B cell (primary cell): ENCODE data around the gene F12. TPM values are rescaled to one million over a fixed set of nuclear protein-coding genes. Genes with fewer than 3 reads are reported as not detected.

Source experiments
- ATAC-seq: fragments of 200-7000 bp; cut with Tn5 transposase; one replicate; pipeline ENCODE4 v1.10.0; 2021; ENCODE audit warnings: low read depth, mild to moderate bottlenecking, moderate number of reproducible peaks, moderate library complexity
- CTCF ChIA-PET: fragments of 350-600 bp; sonication (Branson Sonifier 250); formaldehyde crosslinking; loops from one replicate; lab custom pipeline; 2021; ENCODE audit warnings: antibody characterized with exemption, inconsistent platforms; lab: Charles Lee
- POLR2A ChIA-PET: fragments of 350-600 bp; sonication (Branson Sonifier 250); formaldehyde crosslinking; loops from one replicate; lab custom pipeline; 2021; ENCODE audit warnings: antibody characterized with exemption; lab: Charles Lee
- DNase-seq: peaks from one replicate; pipeline ENCODE4 v3.0.0; 2013
- H2AFZ ChIP-seq: 2 replicates; pipeline ENCODE4 v1.6.1; 2012; ENCODE audit warnings: mild to moderate bottlenecking, low read depth, low read length; ENCODE audit not compliant: insufficient read depth, poor library complexity, severe bottlenecking
- H3K27ac ChIP-seq, 2 donors: 1 replicate in 1 of 2; 2 replicates in 1 of 2; pipeline ENCODE4 v1.5.1; 2012 to 2013; ENCODE audit warnings: low read length in 2 of 2, mild to moderate bottlenecking in 2 of 2, moderate library complexity in 1 of 2
- H3K27me3 ChIP-seq, 4 experiments: fragments of 200-600 bp in 1 of 4; sonication (generic) in 1 of 4; replicated peaks in 1 of 4; 1 replicate in 2 of 4; 2 replicates in 2 of 4; pipeline versions ENCODE4 v1.6.1 to v1.7.0; 2013 to 2016; ENCODE audit warnings: low read length in 3 of 4, mild to moderate bottlenecking in 2 of 4, mixed read lengths in 1 of 4, moderate library complexity in 1 of 4; ENCODE audit not compliant: insufficient read depth in 4 of 4, control insufficient read depth in 3 of 4; ENCODE audit errors: control extremely low read depth in 1 of 4
- H3K36me3 ChIP-seq, 2 experiments: replicated peaks in 1 of 2; 1 replicate in 1 of 2; 2 replicates in 1 of 2; pipeline versions ENCODE4 v1.6.1 to v1.7.1; 2013; ENCODE audit warnings: low read length in 1 of 2; ENCODE audit not compliant: insufficient read depth in 2 of 2, control insufficient read depth in 1 of 2; ENCODE audit errors: control extremely low read depth in 1 of 2, extremely low read depth in 1 of 2
- H3K4me1 ChIP-seq, 2 donors: fragments of 200-600 bp in 1 of 2; sonication (generic) in 1 of 2; 1 replicate in 1 of 2; 2 replicates in 1 of 2; pipeline versions ENCODE4 v1.5.1 to v1.6.1; 2013 to 2017; ENCODE audit warnings: low read length in 2 of 2; ENCODE audit not compliant: control insufficient read depth in 2 of 2, insufficient read depth in 2 of 2
- H3K4me2 ChIP-seq: replicated peaks from 2 replicates; pipeline ENCODE3; 2012; ENCODE audit warnings: mild to moderate bottlenecking, low read depth, low read length; ENCODE audit not compliant: poor library complexity, severe bottlenecking
- H3K4me3 ChIP-seq, 5 experiments: fragments of 200-600 bp in 1 of 5; sonication (generic) in 1 of 5; 1 replicate in 3 of 5; 2 replicates in 2 of 5; pipeline versions ENCODE4 v1.5.1 to v1.7.0; 2011 to 2016; ENCODE audit warnings: low read length in 4 of 5, mild to moderate bottlenecking in 4 of 5, low read depth in 2 of 5, control low read depth in 1 of 5, moderate library complexity in 1 of 5; ENCODE audit not compliant: insufficient read depth in 1 of 5; ENCODE audit errors: control extremely low read depth in 1 of 5, extremely low read depth in 1 of 5
- H3K79me2 ChIP-seq: fragments of 200-600 bp; sonication (generic); one replicate; pipeline ENCODE4 v1.6.0; 2016; ENCODE audit warnings: low read length; ENCODE audit not compliant: control insufficient read depth, insufficient read depth
- H3K9ac ChIP-seq: fragments of 200-600 bp; sonication (generic); 2 replicates; pipeline ENCODE4 v1.6.1; 2017; ENCODE audit warnings: mild to moderate bottlenecking, low read length, moderate library complexity
- H3K9me3 ChIP-seq, 3 donors: one replicate each; pipeline versions ENCODE4 v1.6.1 to v1.7.1; 2013; ENCODE audit warnings: low read length in 2 of 3; ENCODE audit not compliant: control insufficient read depth in 2 of 3, insufficient read depth in 1 of 3; ENCODE audit errors: control extremely low read depth in 1 of 3
- H4K20me1 ChIP-seq: 2 replicates; pipeline ENCODE4 v1.6.0; 2012; ENCODE audit warnings: mild to moderate bottlenecking, low read length; ENCODE audit not compliant: insufficient read depth, control insufficient read depth, poor library complexity, severe bottlenecking
- H3K27ac Mint-ChIP-seq: one replicate; pipeline ENCODE4 v1.8.0; 2021; ENCODE audit warnings: mixed read lengths
- H3K27me3 Mint-ChIP-seq: one replicate; pipeline ENCODE4 v1.8.0; 2021; ENCODE audit warnings: mixed read lengths
- H3K4me1 Mint-ChIP-seq: one replicate; pipeline ENCODE4 v1.8.0; 2021; ENCODE audit warnings: mixed read lengths
- H3K4me3 Mint-ChIP-seq: one replicate; pipeline ENCODE4 v1.8.0; 2021; ENCODE audit warnings: mixed read lengths
- H3K9me3 Mint-ChIP-seq: one replicate; pipeline ENCODE4 v1.8.0; 2022; ENCODE audit warnings: mixed read lengths; ENCODE audit not compliant: insufficient read depth
- EZH2 ChIP-seq: IDR thresholded peaks from 2 replicates; pipeline ENCODE4 v1.6.1; 2012; ENCODE audit warnings: borderline replicate concordance, low read depth, mild to moderate bottlenecking, moderate library complexity, low read length; ENCODE audit not compliant: insufficient read depth, poor library complexity, severe bottlenecking
- WGBS: methylation state at CpG from one replicate; pipeline ENCODE4 v1.1.5; 2013; ENCODE audit warnings: missing lambda C conversion rate; ENCODE audit not compliant: insufficient coverage; 5-methylcytosine and 5-hydroxymethylcytosine counted together
- intact Hi-C: fragments of 100-400 bp; cut with micrococcal nuclease; formaldehyde crosslinking; loops from one replicate; pipeline ENCODE4 v1.10.0; 2022
- polyA plus RNA-seq: library from polyadenylated mRNA; depleted of rRNA; stranded (reverse); fragments of >200 nt; gene quantifications from 2 replicates; pipeline ENCODE4 v1.2.3, GENCODE V29; 2012
- total RNA-seq, 2 donors: library from RNA; stranded (reverse); fragments of 120-200 nt in 1 of 2; gene quantifications; 1 replicate in 1 of 2; 2 replicates in 1 of 2; pipeline versions ENCODE4 v1.2.3 to v1.2.4, GENCODE V29; 2013 to 2022
- TF ChIP-seq, protein P1 (sequence below): fragments of 200-600 bp; IDR thresholded peaks from one replicate; pipeline ENCODE4 v1.8.0; 2022; ENCODE audit warnings: antibody characterized with exemption, mild to moderate bottlenecking

The F12 gene
- total and polyA plus RNA-seq, 2 donors (not counting 1 experiment from before 2014, with no cell fraction given): 3.1 TPM; not detected in 1

DNA sequence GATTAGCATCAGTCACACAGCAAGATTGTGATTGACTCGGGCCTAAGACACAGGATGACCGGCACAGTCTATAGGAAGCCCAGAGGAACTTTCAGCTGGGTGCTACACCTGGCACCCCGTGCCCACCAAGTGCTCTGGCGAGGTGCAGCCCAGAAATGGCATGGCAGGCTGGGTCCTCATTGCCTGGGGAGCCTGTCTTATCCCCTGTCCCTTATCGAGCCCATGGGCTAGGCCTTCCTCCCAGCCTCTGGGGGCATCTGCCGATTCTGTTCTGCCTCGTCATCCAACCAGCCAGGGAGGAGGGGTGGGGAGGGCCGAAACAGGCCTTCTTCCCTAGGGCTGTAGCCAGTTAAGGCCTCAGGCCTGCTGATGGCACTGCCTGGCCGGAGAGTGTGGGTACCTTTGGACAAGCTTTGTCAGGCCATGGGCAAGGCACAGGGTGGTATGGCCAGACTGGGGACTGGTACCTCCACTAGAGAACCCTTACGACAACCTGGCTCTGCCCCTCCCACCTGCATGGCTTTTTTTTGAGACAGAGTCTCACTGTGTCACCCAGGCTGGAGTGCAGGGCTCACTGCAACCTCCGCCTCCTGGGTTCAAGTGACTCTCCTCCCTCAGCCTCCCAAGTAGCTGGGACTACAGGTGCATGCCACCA is 18.7 kb upstream of the F12 start:
- Histone ChIP-seq H3K4me3 (peak overlapping the region; percentile 63 to 88 (median 78)), H3K27ac (peak overlapping the region; percentile 77 to 96), H3K4me2 (peak overlapping the region; percentile 90), H4K20me1 (peaks cover 53% of the 10 kb centered on the region), H3K9ac (peak overlapping the region; percentile 82), H3K4me1 (peaks cover 67 to 70% of the 10 kb centered on the region in 2 donors), H3K79me2 (peaks cover 47% of the 10 kb centered on the region), H2AFZ (no peak overlapping the region), H3K36me3 (peaks cover 0 to 43% of the 10 kb centered on the region in 2 experiments), H3K9me3 (no peaks in the 10 kb centered on the region), H3K27me3 (no peaks in the 10 kb centered on the region)
- ATAC-seq (no peak), DNase-seq (no peak)
- WGBS: 17% methylated on average over 11 of the region's 11 CpGs
- intact Hi-C loops: loop anchor here (5.0 kb wide), 1 partner anchor 886 kb away; no protein-coding TSS in a partner anchor
- peak overlapping the region; percentile 94 for H3K4me3 Mint-ChIP-seq
- no peaks in the 10 kb centered on the region for H3K9me3 Mint-ChIP-seq
- peak overlapping the region; percentile 97 for H3K27ac Mint-ChIP-seq
- H3K27me3 Mint-ChIP-seq: no peaks in the 10 kb centered on the region
- TF ChIP-seq EZH2: no peak
- TF ChIP-seq, protein P1, sequence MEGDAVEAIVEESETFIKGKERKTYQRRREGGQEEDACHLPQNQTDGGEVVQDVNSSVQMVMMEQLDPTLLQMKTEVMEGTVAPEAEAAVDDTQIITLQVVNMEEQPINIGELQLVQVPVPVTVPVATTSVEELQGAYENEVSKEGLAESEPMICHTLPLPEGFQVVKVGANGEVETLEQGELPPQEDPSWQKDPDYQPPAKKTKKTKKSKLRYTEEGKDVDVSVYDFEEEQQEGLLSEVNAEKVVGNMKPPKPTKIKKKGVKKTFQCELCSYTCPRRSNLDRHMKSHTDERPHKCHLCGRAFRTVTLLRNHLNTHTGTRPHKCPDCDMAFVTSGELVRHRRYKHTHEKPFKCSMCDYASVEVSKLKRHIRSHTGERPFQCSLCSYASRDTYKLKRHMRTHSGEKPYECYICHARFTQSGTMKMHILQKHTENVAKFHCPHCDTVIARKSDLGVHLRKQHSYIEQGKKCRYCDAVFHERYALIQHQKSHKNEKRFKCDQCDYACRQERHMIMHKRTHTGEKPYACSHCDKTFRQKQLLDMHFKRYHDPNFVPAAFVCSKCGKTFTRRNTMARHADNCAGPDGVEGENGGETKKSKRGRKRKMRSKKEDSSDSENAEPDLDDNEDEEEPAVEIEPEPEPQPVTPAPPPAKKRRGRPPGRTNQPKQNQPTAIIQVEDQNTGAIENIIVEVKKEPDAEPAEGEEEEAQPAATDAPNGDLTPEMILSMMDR: no peak
- CTCF ChIA-PET: interaction anchor here (1.1 to 12.4 kb wide), 6 partner anchors 16 to 73 kb away, joined by 3 to 152 read pairs (median 74); partner anchors contain the start of gene PRR7
- peaks cover 66% of the 10 kb centered on the region for H3K4me1 Mint-ChIP-seq
- POLR2A ChIA-PET: interaction anchor here (0.6 to 6.8 kb wide), 4 partner anchors 9 to 24 kb away, joined by 9 to 103 read pairs (median 34); partner anchors contain the start of gene PRR7
